IPS-NIHi11 (cell line): ENCODE measurements around the gene SPHK1.

Experiments
- DNase-seq: peaks from one replicate; pipeline ENCODE4 v3.0.0; 2012; ENCODE audit warnings: mixed read lengths, low spot score

SPHK1 gene

GRCh38 chr17:76407509-76407908 lies 23.1 kb downstream of the SPHK1 start:
- DNase-seq, result no peak

GRCh38 chr17:76408037-76408849 lies 23.8 kb downstream of the SPHK1 start:
- DNase-seq, result peak; percentile 84

- no peak for DNase-seq
Measured at GRCh38 chr17:76410328-76410965, 26.0 kb downstream of the SPHK1 start.

GRCh38 chr17:76411247-76411646 lies 26.8 kb downstream of the SPHK1 start:
- DNase-seq, result no peak

- DNase-seq, result no peak
Measured at GRCh38 chr17:76414334-76415295, 30.2 kb downstream of the SPHK1 start.

- DNase-seq, result no peak
Measured at GRCh38 chr17:76415786-76416185, 31.4 kb downstream of the SPHK1 start.

GRCh38 chr17:76416457-76416856 lies 32.0 kb downstream of the SPHK1 start:
- no peak for DNase-seq

- no peak for DNase-seq
Measured at GRCh38 chr17:76416899-76417298, 32.5 kb downstream of the SPHK1 start.

GRCh38 chr17:76417499-76418143 lies 33.2 kb downstream of the SPHK1 start:
- no peak for DNase-seq

GRCh38 chr17:76419576-76420260 lies 35.3 kb downstream of the SPHK1 start:
- no peak for DNase-seq

- no peak for DNase-seq
Measured at GRCh38 chr17:76420356-76421043, 36.1 kb downstream of the SPHK1 start.

- DNase-seq, result peak; percentile 47
Measured at GRCh38 chr17:76421044-76421407, 36.6 kb downstream of the SPHK1 start.

GRCh38 chr17:76422406-76422805 lies 38.0 kb downstream of the SPHK1 start:
- DNase-seq, result no peak

- DNase-seq, result no peak
Measured at GRCh38 chr17:76422860-76423259, 38.5 kb downstream of the SPHK1 start.

GRCh38 chr17:76426853-76427252 lies 42.4 kb downstream of the SPHK1 start:
- no peak for DNase-seq

GRCh38 chr17:76427501-76428231 lies 43.3 kb downstream of the SPHK1 start:
- no peak for DNase-seq

GRCh38 chr17:76428511-76428910 lies 44.1 kb downstream of the SPHK1 start:
- no peak for DNase-seq

- DNase-seq, result no peak
Measured at GRCh38 chr17:76431509-76431908, 47.1 kb downstream of the SPHK1 start.

- no peak for DNase-seq
Measured at GRCh38 chr17:76432004-76432403, 47.6 kb downstream of the SPHK1 start.

GRCh38 chr17:76432712-76433336 lies 48.4 kb downstream of the SPHK1 start:
- DNase-seq, result no peak
